HG03045 (cell line): ENCODE measurements around the gene ZNHIT3.
"Not testable (repeated sequence)": the region's sequence is repeated elsewhere in the genome, so short reads cannot be mapped to it uniquely, and the experiment has no call there.

Experiments
- ATAC-seq: cut with Tn5 transposase; IDR thresholded peaks from one replicate; pipeline ENCODE4 v1.9.1; 2021; ENCODE audit warnings: mild to moderate bottlenecking, moderate library complexity; ENCODE audit not compliant: unreplicated experiment

The ZNHIT3 gene

GRCh38 chr17:36486204-36487194 is at the start of gene ZNHIT3:
Gene ZNHIT3, plus strand, starts transcription at chr17:36486681. Its CDS starts 19 bp downstream, at chr17:36486700.
- peak; percentile 87 for ATAC-seq

- not testable (repeated sequence) for ATAC-seq
Measured at GRCh38 chr17:36441792-36442191, 44.7 kb upstream of the ZNHIT3 start.

GRCh38 chr17:36443777-36444176 is 42.7 kb upstream of the ZNHIT3 start:
- no peak for ATAC-seq

GRCh38 chr17:36449997-36450396 is 36.5 kb upstream of the ZNHIT3 start:
- ATAC-seq, result not testable (repeated sequence)

GRCh38 chr17:36452888-36453287 is 33.6 kb upstream of the ZNHIT3 start:
- ATAC-seq, result not testable (repeated sequence)

GRCh38 chr17:36457701-36458100 is 28.8 kb upstream of the ZNHIT3 start:
- ATAC-seq, result not testable (repeated sequence)

GRCh38 chr17:36459045-36459444 is 27.4 kb upstream of the ZNHIT3 start:
- no peak for ATAC-seq

- ATAC-seq, result no peak
Measured at GRCh38 chr17:36459601-36460000, 26.9 kb upstream of the ZNHIT3 start.

GRCh38 chr17:36460265-36460937 is 26.1 kb upstream of the ZNHIT3 start:
- ATAC-seq, result no peak

- ATAC-seq, result no peak
Measured at GRCh38 chr17:36461330-36462110, 25.0 kb upstream of the ZNHIT3 start.

- ATAC-seq, result no peak
Measured at GRCh38 chr17:36463916-36464764, 22.3 kb upstream of the ZNHIT3 start.

- no peak for ATAC-seq
Measured at GRCh38 chr17:36464765-36465088, 21.8 kb upstream of the ZNHIT3 start.

GRCh38 chr17:36468903-36469635 is 17.4 kb upstream of the ZNHIT3 start:
- ATAC-seq, result no peak

GRCh38 chr17:36469733-36470132 is 16.7 kb upstream of the ZNHIT3 start:
- no peak for ATAC-seq

- ATAC-seq, result no peak
Measured at GRCh38 chr17:36470499-36470898, 16.0 kb upstream of the ZNHIT3 start.

- no peak for ATAC-seq
Measured at GRCh38 chr17:36474571-36474970, 11.9 kb upstream of the ZNHIT3 start.

GRCh38 chr17:36475346-36475970 is 11.0 kb upstream of the ZNHIT3 start:
- ATAC-seq, result no peak

- no peak for ATAC-seq
Measured at GRCh38 chr17:36481829-36482228, 4.7 kb upstream of the ZNHIT3 start.
